NCI-H1417 (cell line): Measurements from ENCODE around the gene CCDC175.
A peak's percentile ranks its signal among the peaks of the same experiment; 100 is the strongest.

Source experiments
- DNase-seq, 3 experiments: peaks; one replicate each; lab custom pipeline; 2025; lab: John Stamatoyannopoulos, UW

CCDC175 gene

GRCh38 chr14:59482541-59483331 is 93.9 kb downstream of the CCDC175 start:
- peak in 2 of 3 experiments; percentile 19 to 42 for DNase-seq

GRCh38 chr14:59481871-59482540 is 94.6 kb downstream of the CCDC175 start:
- no peak for DNase-seq

GRCh38 chr14:59481407-59481806 is 95.2 kb downstream of the CCDC175 start:
- DNase-seq: no peak

GRCh38 chr14:59480166-59480565 is 96.4 kb downstream of the CCDC175 start:
- no peak for DNase-seq

GRCh38 chr14:59478540-59478939 is 98.1 kb downstream of the CCDC175 start:
- no peak for DNase-seq

- no peak for DNase-seq
Measured at GRCh38 chr14:59475709-59476108, 100.9 kb downstream of the CCDC175 start.

- no peak for DNase-seq
Measured at GRCh38 chr14:59474172-59474571, 102.4 kb downstream of the CCDC175 start.

- DNase-seq: no peak
Measured at GRCh38 chr14:59465316-59466135, 111.1 kb downstream of the CCDC175 start, which contains the start of gene GPR135. Gene GPR135, minus strand, starts transcription at chr14:59465380. Its CDS starts 154 bp downstream, at chr14:59465226.

- DNase-seq: peak; percentile 71 to 83 (median 79)
Measured at GRCh38 chr14:59464486-59465315, 111.9 kb downstream of the CCDC175 start.

- no peak for DNase-seq
Measured at GRCh38 chr14:59463787-59464485, 112.7 kb downstream of the CCDC175 start.

- no peak for DNase-seq
Measured at GRCh38 chr14:59461891-59462290, 114.7 kb downstream of the CCDC175 start.

GRCh38 chr14:59460378-59460777 is 116.2 kb downstream of the CCDC175 start:
- no peak for DNase-seq

- no peak for DNase-seq
Measured at GRCh38 chr14:59458486-59458885, 118.1 kb downstream of the CCDC175 start.

GRCh38 chr14:59455411-59455810 is 121.2 kb downstream of the CCDC175 start:
- no peak for DNase-seq
